SHP77 treated with DMSO at 0.1 percent for 48 hours (cell line): ENCODE measurements around the gene URM1.

Experiments used
- DNase-seq: peaks from one replicate; lab custom pipeline; 2025; lab: John Stamatoyannopoulos, UW

Gene URM1

GRCh38 chr9:128429513-128430086, 58.4 kb downstream of the URM1 start:
- no peak for DNase-seq

- no peak for DNase-seq
These were observed 60.0 kb downstream of the URM1 start for GRCh38 chr9:128431207-128431606.

- DNase-seq = no peak
These were observed 63.2 kb downstream of the URM1 start for GRCh38 chr9:128434340-128434739.

- no peak for DNase-seq
These were observed 64.4 kb downstream of the URM1 start for GRCh38 chr9:128435611-128436010.

GRCh38 chr9:128438343-128439109, 67.4 kb downstream of the URM1 start:
- peak; percentile 40 for DNase-seq

GRCh38 chr9:128439273-128439672, 68.1 kb downstream of the URM1 start:
- no peak for DNase-seq
